ENCODE data around the gene IGSF21.

Gene IGSF21

GRCh38 chr1:18322368-18323032 is 214.9 kb downstream of the IGSF21 start:
- no peak for TF ChIP-seq CTCF (conservative IDR thresholded peaks at IDR 0.05; ENCODE audit: low read depth, low read length)
- H3K4me3 ChIP-seq (ENCODE audit: low read length), result no peak overlapping the region
- no peak for DNase-seq (ENCODE audit: low read depth)

GRCh38 chr1:18323259-18323658 is 215.7 kb downstream of the IGSF21 start:
- TF ChIP-seq CTCF (conservative IDR thresholded peaks at IDR 0.05; ENCODE audit: low read depth, low read length), result no peak
- no peak for DNase-seq (ENCODE audit: low read depth)
- H3K4me3 ChIP-seq (ENCODE audit: low read length), result no peak overlapping the region

GRCh38 chr1:18324246-18324645 is 216.6 kb downstream of the IGSF21 start:
- no peak overlapping the region for H3K4me3 ChIP-seq (ENCODE audit: low read length)
- no peak for TF ChIP-seq CTCF (conservative IDR thresholded peaks at IDR 0.05; ENCODE audit: low read depth, low read length)
- no peak for DNase-seq (ENCODE audit: low read depth)

GRCh38 chr1:18325136-18325535 is 217.5 kb downstream of the IGSF21 start:
- H3K4me3 ChIP-seq (ENCODE audit: low read length), result no peak overlapping the region
- no peak for TF ChIP-seq CTCF (conservative IDR thresholded peaks at IDR 0.05; ENCODE audit: low read depth, low read length)
- DNase-seq (ENCODE audit: low read depth), result no peak

- no peak overlapping the region for H3K4me3 ChIP-seq (ENCODE audit: low read length)
- no peak for TF ChIP-seq CTCF (conservative IDR thresholded peaks at IDR 0.05; ENCODE audit: low read depth, low read length)
- no peak for DNase-seq (ENCODE audit: low read depth)
Measured at GRCh38 chr1:18326211-18326897, 218.8 kb downstream of the IGSF21 start.

- no peak for DNase-seq (ENCODE audit: low read depth)
- H3K4me3 ChIP-seq (ENCODE audit: low read length), result no peak overlapping the region
- TF ChIP-seq CTCF (conservative IDR thresholded peaks at IDR 0.05; ENCODE audit: low read depth, low read length), result no peak
Measured at GRCh38 chr1:18327650-18328049, 220.1 kb downstream of the IGSF21 start.

GRCh38 chr1:18328803-18329202 is 221.2 kb downstream of the IGSF21 start:
- no peak for TF ChIP-seq CTCF (conservative IDR thresholded peaks at IDR 0.05; ENCODE audit: low read depth, low read length)
- DNase-seq (ENCODE audit: low read depth), result no peak
- H3K4me3 ChIP-seq (ENCODE audit: low read length), result no peak overlapping the region

Data from retinal pigment epithelial cell (primary cell).